GM21515 (cell line): ENCODE results near the gene HAPSTR1.
"Not testable (repeated sequence)": the region's sequence is repeated elsewhere in the genome, so short reads cannot be mapped to it uniquely, and the experiment has no call there.

Source experiments
- ATAC-seq: cut with Tn5 transposase; IDR thresholded peaks from one replicate; pipeline ENCODE4 v1.9.1; 2021; ENCODE audit not compliant: unreplicated experiment

Gene HAPSTR1

DNA sequence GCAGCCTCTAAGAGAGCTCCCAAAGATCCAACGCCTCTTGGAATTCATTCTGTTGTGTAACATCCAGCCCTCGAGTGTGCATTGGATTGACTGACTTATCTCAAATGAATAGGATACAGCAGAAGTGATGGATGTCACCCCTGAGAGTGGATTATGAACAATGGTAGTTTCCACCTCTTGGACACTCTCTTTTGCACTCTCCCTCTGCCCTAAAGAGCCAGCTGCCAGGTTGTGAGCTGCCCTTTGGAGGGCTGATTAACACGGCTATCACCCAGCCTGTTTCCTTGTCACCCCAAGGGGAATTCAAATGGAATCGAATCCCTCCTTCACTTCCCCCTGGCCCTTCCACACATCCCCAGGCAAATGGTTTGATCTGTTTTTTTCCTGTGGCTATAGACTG lies 21.2 kb upstream of the HAPSTR1 start:
- ATAC-seq: no peak

- ATAC-seq: no peak
Measured at GRCh38 chr16:9071377-9071776, 20.1 kb upstream of the HAPSTR1 start.

- ATAC-seq: peak; percentile 55
Measured at GRCh38 chr16:9072806-9073341, 18.6 kb upstream of the HAPSTR1 start.

GRCh38 chr16:9075299-9076071 lies 16.0 kb upstream of the HAPSTR1 start:
- ATAC-seq: no peak

DNA sequence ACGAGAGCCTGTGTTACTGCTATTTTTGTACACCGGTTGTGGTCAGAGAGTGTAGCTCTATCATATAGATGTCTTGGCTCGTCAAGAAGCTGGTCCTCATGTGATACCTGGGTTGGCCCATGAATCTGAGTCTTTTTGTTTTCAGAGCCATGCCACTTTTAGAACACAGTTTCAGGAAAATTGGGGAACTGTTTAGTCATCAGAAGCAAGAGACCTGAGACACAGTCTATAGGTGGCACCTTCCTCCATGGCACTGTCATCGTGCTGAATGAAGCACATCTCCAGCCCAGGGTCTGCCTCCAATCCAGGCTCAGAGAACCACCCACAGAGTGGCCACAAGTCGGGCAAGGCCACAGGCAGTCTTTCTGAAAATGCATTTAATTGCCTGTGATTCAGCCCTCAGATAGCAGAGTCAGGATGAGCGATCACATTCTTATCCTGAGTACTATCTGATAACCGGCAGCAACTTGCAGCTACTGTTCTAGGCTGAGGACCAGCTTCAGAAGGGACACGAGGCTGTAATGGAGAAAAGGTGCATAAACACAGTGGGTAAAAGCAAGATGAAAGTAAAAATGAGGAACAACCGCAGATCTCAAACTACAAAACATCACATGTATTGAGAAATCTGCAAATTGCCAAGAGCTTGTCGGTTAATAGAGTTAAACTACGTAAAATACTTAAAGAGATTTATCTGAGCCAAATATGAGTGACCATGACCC lies 14.2 kb upstream of the HAPSTR1 start:
- ATAC-seq: no peak

DNA sequence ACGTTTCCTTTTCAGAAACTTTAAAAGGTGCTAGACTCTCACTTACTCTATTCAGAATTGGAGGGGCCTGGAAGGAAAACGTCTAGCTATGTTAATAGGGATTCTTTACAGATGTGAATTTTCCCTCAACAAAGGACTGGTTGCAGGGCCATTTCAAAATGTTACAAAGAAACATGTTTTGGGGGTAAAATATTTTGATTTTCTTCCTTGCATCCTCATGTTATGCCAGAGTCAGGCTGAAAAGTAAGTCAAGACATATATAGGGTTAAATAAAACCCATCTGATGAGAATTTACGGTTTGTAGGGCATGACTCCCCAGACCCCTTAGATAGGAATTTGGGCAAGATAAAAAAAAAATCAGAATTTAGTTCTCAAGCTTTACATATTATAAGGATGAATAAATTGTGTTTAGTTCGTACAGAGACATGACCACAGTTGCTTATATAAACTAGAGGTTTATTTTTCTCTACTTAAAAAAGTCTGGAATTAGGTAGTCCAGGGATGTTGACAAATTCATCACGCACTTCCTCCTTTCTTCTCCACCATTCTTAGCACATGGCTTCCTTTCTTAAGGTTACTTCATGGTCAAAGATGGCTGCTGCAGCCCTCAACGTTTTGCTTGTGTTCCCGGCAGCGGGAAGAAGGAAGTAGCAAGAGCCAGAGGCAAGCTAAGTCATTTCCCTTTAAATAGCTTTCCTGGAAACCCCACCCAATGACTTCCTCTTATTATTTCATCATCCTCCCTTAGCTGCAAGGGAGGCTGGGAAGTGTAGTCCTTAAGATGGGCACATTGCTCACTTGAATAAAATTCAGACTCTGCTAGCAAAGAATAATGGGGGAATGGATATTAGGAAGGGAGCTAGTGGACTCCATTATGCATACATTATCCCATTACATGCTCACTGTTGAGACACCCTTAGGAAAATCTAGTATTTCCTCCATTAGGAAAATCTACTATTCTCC lies 12.7 kb upstream of the HAPSTR1 start:
- peak; percentile 73 for ATAC-seq

DNA sequence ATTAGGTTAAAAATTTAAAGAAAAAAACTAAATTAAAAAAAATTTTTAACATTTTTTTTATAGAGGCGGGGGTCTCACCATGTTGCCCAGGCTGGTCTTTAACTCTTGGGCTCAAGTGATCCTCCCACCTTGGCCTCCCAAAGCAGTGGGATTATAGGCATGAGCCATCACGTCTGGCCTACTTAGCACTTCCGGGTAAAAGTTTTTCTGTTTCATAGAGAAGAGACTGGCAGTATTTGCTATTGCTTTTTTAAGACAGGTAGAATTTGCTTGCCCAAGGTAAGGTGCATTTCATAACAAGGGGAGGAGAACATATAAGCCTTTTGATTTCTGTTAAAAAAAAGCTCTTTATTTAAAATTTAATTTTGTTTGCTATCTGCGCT lies 12.0 kb upstream of the HAPSTR1 start:
- no peak for ATAC-seq

DNA sequence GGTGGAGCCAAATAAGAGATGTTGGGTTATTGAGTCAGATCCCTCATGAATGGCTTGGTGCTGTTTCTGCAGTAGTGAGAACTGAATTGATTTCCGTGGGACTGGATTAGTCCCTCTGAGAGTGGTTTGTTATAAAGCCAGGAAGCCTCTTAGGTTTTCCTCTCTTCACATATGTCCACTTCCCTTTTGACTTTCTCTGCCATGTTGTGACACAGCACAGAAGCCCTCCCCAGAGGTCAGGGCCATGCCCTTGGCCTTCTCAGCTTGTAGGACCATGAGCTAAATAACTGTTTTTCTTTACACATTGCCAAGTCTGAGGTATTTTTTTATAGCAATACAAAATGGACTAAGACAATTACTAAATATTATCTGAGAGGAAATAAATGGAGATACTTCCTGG lies 10.3 kb upstream of the HAPSTR1 start:
- no peak for ATAC-seq

- ATAC-seq: no peak
Measured at GRCh38 chr16:9081843-9082242, 9.6 kb upstream of the HAPSTR1 start.

DNA sequence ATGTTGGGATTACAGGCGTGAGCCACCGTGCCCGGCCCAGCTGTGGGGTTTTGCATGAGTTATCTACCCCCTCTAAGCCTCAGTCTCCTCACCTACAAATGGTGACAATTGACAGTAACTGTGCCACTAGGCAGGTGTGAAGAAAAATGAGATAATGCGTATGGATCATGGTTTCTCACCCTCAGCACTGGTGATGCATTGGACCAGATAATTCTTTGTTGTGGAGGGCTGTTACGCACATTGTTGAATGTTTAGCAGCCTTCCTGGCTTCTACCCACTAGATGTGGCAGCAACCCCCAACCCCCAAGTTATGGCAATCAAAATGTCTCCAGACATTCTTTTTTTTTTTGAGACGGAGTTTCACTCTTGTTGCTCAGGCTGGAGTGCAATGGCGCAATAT lies 9.0 kb upstream of the HAPSTR1 start:
- no peak for ATAC-seq

GRCh38 chr16:9087733-9088132 lies 3.7 kb upstream of the HAPSTR1 start:
- not testable (repeated sequence) for ATAC-seq

DNA sequence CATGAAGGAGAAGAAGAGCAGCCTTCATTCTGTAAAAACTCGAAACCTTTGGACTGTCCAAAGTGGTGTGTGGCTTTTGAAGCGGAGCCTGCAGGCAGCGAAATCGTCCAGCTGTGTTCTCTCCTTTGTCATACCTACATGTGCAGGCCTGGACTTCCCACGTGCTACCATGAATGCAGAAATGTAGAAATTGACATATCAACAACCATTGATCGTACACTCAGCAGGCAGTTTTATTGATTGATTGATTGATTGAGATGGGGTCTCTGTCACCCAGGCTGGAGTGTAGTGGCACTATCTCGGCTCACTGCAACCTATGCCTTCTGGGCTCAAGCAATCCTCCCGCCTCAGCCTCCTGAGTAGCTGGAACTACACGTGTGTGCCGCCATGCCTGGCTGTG lies 2.6 kb upstream of the HAPSTR1 start:
- ATAC-seq: no peak

GRCh38 chr16:9089660-9090059 lies 1.8 kb upstream of the HAPSTR1 start:
- ATAC-seq: no peak

DNA sequence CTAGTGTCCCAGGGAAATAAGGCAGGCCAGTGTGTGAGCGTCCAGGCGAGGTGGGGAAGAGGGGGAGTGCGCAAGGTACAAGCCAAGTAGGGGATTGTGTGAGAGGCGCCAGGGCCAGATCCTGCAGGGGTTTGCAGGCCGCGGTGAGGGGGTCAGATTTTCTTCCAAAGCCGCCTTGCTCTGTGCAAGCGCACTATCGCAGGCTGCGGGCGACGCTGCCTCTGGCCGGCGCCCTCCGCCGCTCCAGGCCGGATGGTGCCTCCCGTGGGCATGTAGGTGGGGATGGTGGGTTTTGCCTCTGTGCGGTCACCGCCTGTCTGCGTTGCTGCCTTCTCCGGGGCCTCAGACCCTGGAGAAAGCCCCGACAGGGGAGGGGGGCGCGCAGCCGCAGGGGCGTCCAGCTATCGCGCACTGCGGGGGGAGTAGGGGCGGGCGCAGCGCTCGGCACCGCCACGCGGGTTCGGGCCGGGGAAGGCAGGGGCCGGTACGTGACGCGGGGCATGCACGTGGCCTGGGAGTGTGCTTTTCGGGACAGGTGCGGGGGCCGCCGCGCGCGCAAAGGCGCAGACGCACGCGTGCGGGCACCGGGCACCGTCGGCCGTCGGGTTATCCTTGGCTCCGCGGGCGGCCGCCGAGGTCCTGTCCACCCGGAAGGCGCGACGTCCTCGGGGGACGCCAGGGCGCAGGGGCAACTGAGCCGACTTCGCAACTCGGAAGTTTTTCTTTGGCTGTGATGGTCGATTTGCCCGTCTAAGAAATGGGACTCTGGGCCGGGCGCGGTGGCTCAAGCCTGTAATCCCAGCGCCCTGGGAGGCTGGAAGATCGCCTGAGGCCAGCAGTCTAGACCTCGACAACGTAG lies 1.1 kb upstream of the HAPSTR1 start:
- ATAC-seq: no peak

GRCh38 chr16:9091867-9092281 lies 430 bp downstream of the HAPSTR1 start:
- peak; percentile 18 for ATAC-seq

DNA sequence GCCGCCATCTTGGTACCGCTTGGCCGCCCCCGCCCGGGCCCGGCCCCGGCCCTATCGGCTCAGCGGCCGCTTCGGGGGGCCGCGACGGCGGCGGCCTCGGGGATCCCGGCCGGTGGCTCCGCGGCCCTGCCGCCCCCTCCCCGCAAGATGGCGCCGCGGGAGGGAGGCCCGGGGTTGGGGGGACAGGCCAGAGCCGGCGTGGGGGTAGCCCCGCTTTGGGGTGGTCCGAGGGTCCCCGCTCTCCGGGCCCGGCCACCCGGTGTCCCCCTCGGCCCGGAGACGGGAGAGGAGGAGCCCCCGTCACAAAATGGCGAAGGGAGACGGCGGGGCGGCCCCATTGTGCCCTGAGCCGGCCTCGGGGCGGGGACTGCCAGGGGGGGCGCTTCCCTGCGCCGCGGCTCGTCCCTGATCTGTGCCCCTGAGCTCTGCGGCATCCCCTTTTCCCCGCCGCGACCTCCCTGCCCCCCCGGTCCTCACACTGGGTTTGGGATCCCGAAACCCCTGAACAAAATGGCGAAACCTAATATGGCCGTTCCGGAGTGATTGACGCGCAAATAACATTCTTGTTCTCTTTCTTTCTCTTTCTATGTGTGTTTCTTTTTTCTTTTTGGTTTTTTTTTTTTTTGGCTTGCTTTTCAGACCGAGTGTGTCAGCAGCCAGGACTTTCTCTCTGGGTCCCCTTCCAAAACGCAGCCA lies 986 bp downstream of the HAPSTR1 start:
- no peak for ATAC-seq

DNA sequence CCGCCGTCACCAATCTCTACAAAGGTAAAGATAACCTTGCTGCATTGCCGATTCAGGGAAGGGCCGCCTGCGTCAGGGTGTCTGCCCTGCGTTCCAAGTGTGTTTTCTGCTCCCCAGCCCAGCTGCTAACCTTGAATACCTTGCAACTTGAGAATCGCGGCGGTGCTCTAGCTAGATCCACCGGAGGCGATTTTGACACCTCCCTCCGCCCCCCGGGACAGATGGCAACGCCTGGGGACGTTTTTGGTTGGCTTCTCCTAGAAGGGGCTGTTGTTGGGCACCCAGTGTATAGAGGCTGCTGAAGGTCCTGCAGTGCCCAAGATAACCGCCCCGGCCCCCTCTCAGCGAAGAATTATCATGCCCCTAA lies 1.5 kb downstream of the HAPSTR1 start:
- ATAC-seq: no peak

DNA sequence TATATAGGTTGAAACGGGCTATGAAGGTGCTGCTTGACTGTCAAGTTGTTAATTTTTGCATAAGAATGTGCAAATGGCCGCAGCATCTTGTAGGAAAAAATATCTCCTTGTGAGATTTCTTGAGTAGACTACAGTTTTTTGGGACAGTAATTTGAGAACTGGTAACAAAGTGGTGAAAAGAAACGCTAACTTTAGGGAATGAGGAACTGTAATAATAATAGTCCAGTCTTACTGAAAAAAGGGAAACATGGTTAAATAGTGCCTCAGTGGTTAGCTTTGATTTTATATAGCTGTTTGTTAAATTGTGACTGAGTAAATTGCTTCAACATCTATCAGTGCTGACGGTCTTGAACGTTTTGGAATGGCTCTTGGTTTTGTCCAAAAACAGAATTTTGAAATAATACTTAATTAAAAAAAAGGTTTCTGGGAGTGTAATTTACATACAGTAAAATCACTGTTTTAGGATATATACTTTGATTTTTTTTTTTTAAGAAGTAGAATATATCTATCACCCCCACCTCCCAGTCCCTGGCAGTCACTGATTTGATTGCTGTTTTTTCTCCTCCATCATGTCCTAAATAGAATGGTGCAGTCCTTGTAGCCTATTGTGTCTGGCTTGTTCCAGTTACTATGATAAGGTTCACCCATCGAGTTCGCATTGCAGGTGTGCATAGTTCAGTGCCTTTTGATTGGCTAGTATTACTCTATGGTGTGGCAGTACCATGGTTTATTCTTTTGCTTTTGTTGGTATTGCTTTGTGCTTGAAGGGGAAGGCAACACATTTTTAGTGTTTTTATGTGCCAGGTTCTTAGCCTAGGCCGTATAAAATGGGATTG lies 2.8 kb downstream of the HAPSTR1 start:
- ATAC-seq: no peak

DNA sequence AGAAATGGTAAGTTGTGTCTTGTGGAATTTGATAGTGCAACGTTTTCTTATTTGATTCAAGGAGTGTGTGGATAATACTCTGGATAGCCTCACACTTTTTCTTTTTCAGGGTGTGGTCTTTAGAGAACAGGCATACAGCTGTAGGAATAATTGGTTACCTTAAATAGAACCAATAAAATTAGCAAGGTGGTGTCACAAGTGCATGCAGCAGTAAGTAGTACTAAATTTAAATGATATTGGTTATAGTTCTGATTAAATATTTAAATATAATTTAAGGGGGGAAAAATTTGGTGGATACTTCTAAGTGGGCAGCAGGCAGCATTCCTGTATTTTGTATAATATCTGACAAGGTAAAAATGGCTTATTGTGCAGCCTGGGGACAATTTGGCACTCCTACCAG lies 3.7 kb downstream of the HAPSTR1 start:
- no peak for ATAC-seq
